Right atrium auricular region (tissue), 2 donors: ENCODE measurements around the gene ST6GALNAC3. TPM values are rescaled to one million over a fixed set of nuclear protein-coding genes. Genes with fewer than 3 reads are reported as not detected.

Experiments
- DNase-seq: peaks from one replicate; pipeline ENCODE4 v3.0.0-alpha.2; 2019; ENCODE audit warnings: low spot score
- H3K27ac ChIP-seq, 2 donors: fragments of 200-600 bp; sonication (generic); 1 replicate in 1 of 2; 2 replicates in 1 of 2; pipeline ENCODE4 v1.5.1; 2016 to 2019
- H3K27me3 ChIP-seq, 2 donors: fragments of 200-600 bp; sonication (generic); one replicate each; pipeline versions ENCODE4 v1.5.1 to v1.6.0; 2017 to 2019
- H3K36me3 ChIP-seq: fragments of 200-600 bp; sonication (generic); one replicate; pipeline ENCODE4 v1.5.1; 2016
- H3K4me1 ChIP-seq, 2 donors: fragments of 200-600 bp; sonication (generic); one replicate each; pipeline versions ENCODE4 v1.5.1 to v1.6.0; 2017 to 2019
- H3K4me3 ChIP-seq, 2 donors: fragments of 200-600 bp; sonication (generic); 1 replicate in 1 of 2; 2 replicates in 1 of 2; pipeline ENCODE4 v1.5.1; 2017 to 2019; ENCODE audit warnings: mild to moderate bottlenecking in 1 of 2, moderate library complexity in 1 of 2
- H3K9me3 ChIP-seq, 2 donors: fragments of 200-600 bp; sonication (generic); one replicate each; pipeline ENCODE4 v1.5.1; 2019
- total RNA-seq, 2 donors: library from RNA; depleted of rRNA; stranded (reverse); fragments of >200 nt; gene quantifications; one replicate each; pipeline ENCODE4 v1.1.0, GENCODE V29; 2016
- TF ChIP-seq, protein P1 (sequence below), 2 donors: fragments of 200-600 bp; sonication (generic); IDR thresholded peaks; one replicate each; pipeline ENCODE4 v1.5.1; 2019; ENCODE audit warnings: antibody characterized with exemption in 2 of 2

ST6GALNAC3 gene
- total RNA-seq, 2 donors from 2014 or later, result 6.8 to 9.3 TPM

DNA sequence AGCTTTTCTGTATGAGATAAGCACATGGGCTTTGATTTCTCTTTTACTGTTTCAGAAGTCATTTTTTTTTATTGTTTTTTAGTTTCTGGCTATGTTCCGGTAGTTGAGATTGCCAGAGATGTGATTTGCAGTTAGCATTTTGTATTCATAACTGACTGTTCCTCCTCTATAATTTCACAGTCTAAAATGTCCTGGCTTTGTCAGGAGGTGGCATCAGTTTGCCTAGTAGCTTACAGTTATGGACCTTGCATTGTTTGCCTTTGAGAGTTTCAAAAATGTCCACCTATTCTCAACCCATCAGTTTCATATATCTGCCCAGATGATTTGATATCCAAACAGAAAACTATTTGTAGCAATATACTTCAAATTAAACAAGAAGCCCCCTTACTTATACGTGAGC is 39.5 kb upstream of the ST6GALNAC3 start:
- Histone ChIP-seq H3K36me3 (no peaks in the 10 kb centered on the region), H3K9me3 (no peaks in the 10 kb centered on the region), H3K27ac (no peak overlapping the region), H3K4me3 (no peak overlapping the region), H3K4me1 (no peaks in the 10 kb centered on the region), H3K27me3 (no peaks in the 10 kb centered on the region)
- DNase-seq, result no peak
- TF ChIP-seq, protein P1, sequence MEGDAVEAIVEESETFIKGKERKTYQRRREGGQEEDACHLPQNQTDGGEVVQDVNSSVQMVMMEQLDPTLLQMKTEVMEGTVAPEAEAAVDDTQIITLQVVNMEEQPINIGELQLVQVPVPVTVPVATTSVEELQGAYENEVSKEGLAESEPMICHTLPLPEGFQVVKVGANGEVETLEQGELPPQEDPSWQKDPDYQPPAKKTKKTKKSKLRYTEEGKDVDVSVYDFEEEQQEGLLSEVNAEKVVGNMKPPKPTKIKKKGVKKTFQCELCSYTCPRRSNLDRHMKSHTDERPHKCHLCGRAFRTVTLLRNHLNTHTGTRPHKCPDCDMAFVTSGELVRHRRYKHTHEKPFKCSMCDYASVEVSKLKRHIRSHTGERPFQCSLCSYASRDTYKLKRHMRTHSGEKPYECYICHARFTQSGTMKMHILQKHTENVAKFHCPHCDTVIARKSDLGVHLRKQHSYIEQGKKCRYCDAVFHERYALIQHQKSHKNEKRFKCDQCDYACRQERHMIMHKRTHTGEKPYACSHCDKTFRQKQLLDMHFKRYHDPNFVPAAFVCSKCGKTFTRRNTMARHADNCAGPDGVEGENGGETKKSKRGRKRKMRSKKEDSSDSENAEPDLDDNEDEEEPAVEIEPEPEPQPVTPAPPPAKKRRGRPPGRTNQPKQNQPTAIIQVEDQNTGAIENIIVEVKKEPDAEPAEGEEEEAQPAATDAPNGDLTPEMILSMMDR (IDR thresholded peaks at IDR 0.05), result peak in 1 of 2 donors; percentile 46

DNA sequence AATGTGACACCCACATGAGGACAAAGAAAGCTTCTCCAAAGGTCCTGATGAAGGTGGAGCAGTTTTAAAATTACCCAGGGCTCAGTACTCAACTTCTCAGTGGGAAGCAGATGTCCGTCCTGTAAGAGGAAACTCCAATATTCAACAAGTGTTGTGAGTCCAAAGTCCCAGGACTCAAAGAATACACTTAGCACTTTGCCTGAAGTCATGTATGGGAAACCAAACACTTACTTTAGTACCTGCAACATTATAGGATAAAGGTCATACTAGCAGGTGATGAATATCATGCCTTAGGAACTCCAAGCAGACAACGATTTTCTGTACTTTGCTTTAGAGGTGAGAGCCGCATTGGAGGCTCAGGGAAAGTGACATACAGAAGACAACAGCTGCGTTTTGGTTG is 37.2 kb upstream of the ST6GALNAC3 start:
- no peaks in the 10 kb centered on the region for H3K36me3 ChIP-seq
- H3K9me3 ChIP-seq, result no peaks in the 10 kb centered on the region
- no peaks in the 10 kb centered on the region for H3K27me3 ChIP-seq
- no peak overlapping the region for H3K27ac ChIP-seq
- no peak for DNase-seq
- TF ChIP-seq, protein P1 (IDR thresholded peaks at IDR 0.05), result no peak
- no peak overlapping the region for H3K4me3 ChIP-seq
- no peaks in the 10 kb centered on the region for H3K4me1 ChIP-seq

DNA sequence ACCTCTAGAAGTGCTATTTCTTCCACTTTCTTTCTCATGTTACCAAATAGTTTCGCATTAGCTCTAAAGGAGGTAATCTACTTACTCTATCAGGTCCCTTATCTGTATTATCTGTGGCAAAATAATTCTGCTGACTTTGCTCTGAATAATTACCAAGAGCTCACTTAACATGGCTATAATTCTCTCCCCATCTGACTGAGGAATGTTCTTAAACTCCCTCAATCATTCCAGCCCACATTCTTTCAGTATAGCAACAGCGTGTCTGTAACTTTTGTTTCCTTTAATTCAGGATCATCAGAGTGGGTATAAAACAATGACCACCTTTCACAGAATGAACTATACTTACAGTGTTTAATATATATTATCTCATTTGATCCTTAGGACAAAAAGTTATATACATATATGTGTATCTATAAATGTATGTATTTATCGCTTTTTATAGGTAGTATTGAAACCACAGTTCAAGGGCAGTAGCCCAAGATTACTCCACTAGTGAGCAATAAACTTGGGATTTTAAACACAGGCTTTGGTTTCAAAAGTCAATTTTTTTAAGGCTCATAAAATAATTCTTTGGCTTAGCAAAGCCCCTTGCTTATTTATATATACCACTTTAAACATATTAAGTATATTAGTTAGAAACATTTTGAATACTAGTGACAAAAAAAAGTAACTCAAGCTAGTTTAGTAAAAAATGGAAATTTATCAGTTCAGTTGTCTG is 36.1 kb upstream of the ST6GALNAC3 start:
- H3K4me1 ChIP-seq, result no peaks in the 10 kb centered on the region
- no peaks in the 10 kb centered on the region for H3K36me3 ChIP-seq
- H3K9me3 ChIP-seq, result no peaks in the 10 kb centered on the region
- H3K27ac ChIP-seq, result no peak overlapping the region
- no peak overlapping the region for H3K4me3 ChIP-seq
- TF ChIP-seq, protein P1 (IDR thresholded peaks at IDR 0.05), result no peak
- no peaks in the 10 kb centered on the region for H3K27me3 ChIP-seq
- DNase-seq, result no peak

DNA sequence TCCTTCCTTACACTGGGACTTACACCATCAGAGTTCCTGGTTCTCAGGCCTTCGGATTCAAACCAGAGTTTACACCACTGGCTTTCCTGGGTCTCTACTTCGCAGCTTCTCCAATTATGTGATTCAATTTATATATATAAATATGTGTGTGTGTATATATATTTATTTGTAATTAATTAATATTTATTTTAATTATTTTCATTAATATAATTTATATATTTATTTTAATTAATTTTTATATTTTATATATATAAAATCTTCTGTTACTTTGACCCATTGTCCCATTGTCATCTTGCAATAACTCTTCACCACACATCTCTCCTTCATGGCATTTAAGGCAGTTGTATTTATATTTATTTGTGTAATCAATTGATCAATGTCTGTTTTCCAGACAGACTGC is 28.4 kb upstream of the ST6GALNAC3 start:
- no peak for DNase-seq
- Histone ChIP-seq H3K4me1 (no peaks in the 10 kb centered on the region), H3K9me3 (no peaks in the 10 kb centered on the region), H3K27me3 (no peaks in the 10 kb centered on the region), H3K4me3 (no peak overlapping the region), H3K36me3 (no peaks in the 10 kb centered on the region), H3K27ac (no peak overlapping the region)
- TF ChIP-seq, protein P1 (IDR thresholded peaks at IDR 0.05), result no peak

DNA sequence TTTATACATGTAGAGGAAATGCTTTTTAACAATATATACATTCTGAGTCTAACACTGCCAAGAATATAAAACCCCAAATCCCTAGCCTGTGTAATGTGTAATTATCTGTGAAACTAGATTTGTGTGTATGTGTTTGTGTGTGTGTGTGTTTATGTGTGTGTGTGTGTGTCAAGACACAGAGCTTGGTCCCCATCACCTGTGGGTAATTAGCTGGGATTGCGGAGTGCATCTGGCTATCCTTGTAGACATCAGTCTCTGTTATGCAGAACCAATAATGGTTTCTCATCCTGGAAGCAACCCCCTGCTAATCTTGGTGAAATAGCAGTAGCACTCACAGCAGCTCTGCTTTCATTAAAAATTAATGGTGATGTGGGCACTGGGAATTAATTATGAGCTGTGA is 26.3 kb upstream of the ST6GALNAC3 start:
- no peaks in the 10 kb centered on the region for H3K27me3 ChIP-seq
- no peak for DNase-seq
- no peaks in the 10 kb centered on the region for H3K4me1 ChIP-seq
- no peak overlapping the region for H3K4me3 ChIP-seq
- TF ChIP-seq, protein P1 (IDR thresholded peaks at IDR 0.05), result no peak
- H3K36me3 ChIP-seq, result no peaks in the 10 kb centered on the region
- H3K27ac ChIP-seq, result no peak overlapping the region
- no peaks in the 10 kb centered on the region for H3K9me3 ChIP-seq

DNA sequence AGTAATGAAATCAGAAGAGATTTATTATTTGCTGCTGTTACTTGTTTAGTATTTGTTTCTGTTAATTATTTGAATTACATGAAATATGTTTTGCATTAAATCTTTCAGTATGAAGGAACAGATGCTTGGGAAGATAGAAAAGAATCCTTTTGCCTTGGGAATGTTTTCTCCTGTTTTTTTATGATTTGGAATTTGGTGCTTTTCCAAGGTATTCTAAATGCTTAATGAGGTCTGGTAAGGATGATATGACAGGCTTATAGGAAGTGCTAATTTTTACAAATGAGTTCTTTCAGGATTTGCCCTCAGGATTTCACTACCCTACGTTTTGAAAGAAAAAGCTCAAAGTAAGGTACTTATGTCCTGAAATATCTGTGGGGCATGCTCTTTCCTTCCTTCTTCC is 25.6 kb upstream of the ST6GALNAC3 start:
- H3K36me3 ChIP-seq, result no peaks in the 10 kb centered on the region
- H3K4me1 ChIP-seq, result no peaks in the 10 kb centered on the region
- TF ChIP-seq, protein P1 (IDR thresholded peaks at IDR 0.05), result no peak
- DNase-seq, result no peak
- H3K27me3 ChIP-seq, result no peaks in the 10 kb centered on the region
- no peak overlapping the region for H3K27ac ChIP-seq
- H3K9me3 ChIP-seq, result no peaks in the 10 kb centered on the region
- no peak overlapping the region for H3K4me3 ChIP-seq
